A673 (cell line): ENCODE data around the gene MAG.

Source experiments
- EZH2 ChIP-seq: fragments of 200-600 bp; sonication (generic); IDR thresholded peaks from 2 replicates; pipeline ENCODE4 v1.6.1; 2017; ENCODE audit warnings: borderline replicate concordance, low read depth, mild to moderate bottlenecking, mixed read lengths, antibody characterized with exemption, low read length; ENCODE audit not compliant: poor library complexity, severe bottlenecking
- TF ChIP-seq, protein P1 (sequence below): fragments of 300-800, 200-600 bp; sonication (generic); conservative IDR thresholded peaks from 2 replicates; pipeline ENCODE4 v1.5.1; 2017; ENCODE audit warnings: low read depth, mild to moderate bottlenecking, antibody characterized with exemption, low read length, moderate library complexity, mixed read lengths

- TF ChIP-seq, protein P1, sequence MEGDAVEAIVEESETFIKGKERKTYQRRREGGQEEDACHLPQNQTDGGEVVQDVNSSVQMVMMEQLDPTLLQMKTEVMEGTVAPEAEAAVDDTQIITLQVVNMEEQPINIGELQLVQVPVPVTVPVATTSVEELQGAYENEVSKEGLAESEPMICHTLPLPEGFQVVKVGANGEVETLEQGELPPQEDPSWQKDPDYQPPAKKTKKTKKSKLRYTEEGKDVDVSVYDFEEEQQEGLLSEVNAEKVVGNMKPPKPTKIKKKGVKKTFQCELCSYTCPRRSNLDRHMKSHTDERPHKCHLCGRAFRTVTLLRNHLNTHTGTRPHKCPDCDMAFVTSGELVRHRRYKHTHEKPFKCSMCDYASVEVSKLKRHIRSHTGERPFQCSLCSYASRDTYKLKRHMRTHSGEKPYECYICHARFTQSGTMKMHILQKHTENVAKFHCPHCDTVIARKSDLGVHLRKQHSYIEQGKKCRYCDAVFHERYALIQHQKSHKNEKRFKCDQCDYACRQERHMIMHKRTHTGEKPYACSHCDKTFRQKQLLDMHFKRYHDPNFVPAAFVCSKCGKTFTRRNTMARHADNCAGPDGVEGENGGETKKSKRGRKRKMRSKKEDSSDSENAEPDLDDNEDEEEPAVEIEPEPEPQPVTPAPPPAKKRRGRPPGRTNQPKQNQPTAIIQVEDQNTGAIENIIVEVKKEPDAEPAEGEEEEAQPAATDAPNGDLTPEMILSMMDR, result no peak
- TF ChIP-seq EZH2, result no peak
Measured at GRCh38 chr19:35278578-35279284, 13.2 kb upstream of the MAG start.
